Measurements from ENCODE around the gene DYNLRB2.

The DYNLRB2 gene

DNA sequence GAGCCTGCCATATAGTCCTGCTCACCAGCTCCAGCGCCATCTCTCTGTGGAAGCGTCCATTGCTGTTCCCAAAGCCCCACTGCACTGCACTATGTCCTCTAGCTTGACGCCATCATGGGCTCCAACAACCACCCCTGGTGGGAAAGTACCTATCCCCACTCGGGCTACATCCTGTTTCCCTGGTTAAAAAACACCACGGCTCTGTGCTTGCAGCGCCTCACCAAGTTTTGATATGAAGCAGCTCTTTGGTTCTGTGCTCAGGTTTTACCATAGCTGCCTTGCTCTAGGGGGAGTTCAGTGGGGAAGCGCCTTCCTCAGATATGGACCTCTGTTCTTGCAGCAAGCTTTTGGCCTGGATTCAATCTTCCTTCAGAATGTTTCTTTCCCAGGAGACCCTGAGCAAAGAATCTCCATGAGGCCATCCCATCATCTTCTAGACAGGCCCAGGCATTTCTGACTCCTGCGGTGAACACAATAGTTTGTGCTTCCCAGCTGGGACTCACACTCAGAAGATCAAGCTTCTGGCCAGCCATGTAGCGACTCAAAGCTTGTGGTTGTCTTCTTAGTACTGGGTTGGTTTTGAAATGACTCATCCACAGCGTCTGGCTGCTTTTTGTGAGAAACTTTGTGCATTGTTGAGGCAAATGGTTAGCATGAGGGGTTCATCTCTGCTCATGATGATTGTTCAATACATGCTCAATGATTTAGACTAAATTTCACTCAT is 39.5 kb downstream of the DYNLRB2 start:
- Histone ChIP-seq H3K4ac (ENCODE audit: low read depth, low read length) (no peak overlapping the region), H3K4me1 (ENCODE audit: control insufficient read depth, low read depth, low read length) (no peaks in the 10 kb centered on the region), H3K4me3 (ENCODE audit: low read length) (no peak overlapping the region), H3K4me2 (ENCODE audit: low read length) (no peak overlapping the region), H2BK120ac (ENCODE audit: low read depth, low read length) (no peak overlapping the region), H3K36me3 (ENCODE audit: control insufficient read depth, insufficient read depth, low read length) (no peaks in the 10 kb centered on the region), H3K9ac (ENCODE audit: low read length) (no peak overlapping the region), H3K18ac (ENCODE audit: low read length) (no peak overlapping the region), H3K23ac (ENCODE audit: low read length) (no peak overlapping the region), H2AK5ac (ENCODE audit: low read length) (no peak overlapping the region), H3K79me1 (ENCODE audit: low read length) (no peaks in the 10 kb centered on the region), H3K56ac (ENCODE audit: low read length) (no peak overlapping the region), H3K27ac (ENCODE audit: low read depth, low read length) (no peak overlapping the region), H2BK5ac (ENCODE audit: low read length) (no peak overlapping the region), H4K8ac (ENCODE audit: low read depth, low read length) (no peak overlapping the region), H3K27me3 (ENCODE audit: insufficient read depth, low read length, poor library complexity) (no peaks in the 10 kb centered on the region), H2BK15ac (replicated peaks; ENCODE audit: low read depth) (no peak overlapping the region), H3K79me2 (ENCODE audit: control insufficient read depth, insufficient read depth, low read length) (no peaks in the 10 kb centered on the region), H4K5ac (ENCODE audit: low read length) (no peak overlapping the region)
- no CpG with 5 or more reads among the region's 10 CpGs for WGBS (ENCODE audit: extremely low coverage, insufficient coverage, low lambda C conversion rate)
- DNase-seq, result no peak

DNA sequence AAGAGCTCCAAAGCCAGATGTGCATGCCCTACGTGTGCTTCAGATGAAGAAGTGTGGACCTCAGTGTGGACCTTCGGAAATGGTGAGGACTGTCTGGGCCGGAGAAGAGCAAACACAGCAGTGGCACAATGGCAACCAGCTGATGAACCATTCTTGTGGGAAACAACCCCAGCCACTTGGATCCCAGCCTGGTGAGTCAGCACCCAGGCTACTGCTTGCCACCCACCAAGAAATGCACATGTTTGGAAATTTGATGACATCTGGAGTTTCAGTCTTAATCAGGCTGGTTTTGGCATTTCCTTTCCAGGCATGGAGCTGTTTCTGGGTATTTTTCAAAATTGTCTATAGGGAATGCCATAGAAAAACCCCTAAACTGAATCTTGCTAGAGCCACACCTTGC is 42.7 kb downstream of the DYNLRB2 start:
- WGBS (ENCODE audit: extremely low coverage, insufficient coverage, low lambda C conversion rate), result no CpG with 5 or more reads among the region's 3 CpGs
- DNase-seq, result no peak
- H3K4me3 ChIP-seq (ENCODE audit: low read length), result no peak overlapping the region
- no peaks in the 10 kb centered on the region for H3K36me3 ChIP-seq (ENCODE audit: control insufficient read depth, insufficient read depth, low read length)
- no peak overlapping the region for H4K8ac ChIP-seq (ENCODE audit: low read depth, low read length)
- H3K4me2 ChIP-seq (ENCODE audit: low read length), result no peak overlapping the region
- no peak overlapping the region for H2AK5ac ChIP-seq (ENCODE audit: low read length)
- H3K9ac ChIP-seq (ENCODE audit: low read length), result no peak overlapping the region
- no peak overlapping the region for H2BK5ac ChIP-seq (ENCODE audit: low read length)
- no peaks in the 10 kb centered on the region for H3K27me3 ChIP-seq (ENCODE audit: insufficient read depth, low read length, poor library complexity)
- H3K18ac ChIP-seq (ENCODE audit: low read length), result no peak overlapping the region
- no peaks in the 10 kb centered on the region for H3K4me1 ChIP-seq (ENCODE audit: control insufficient read depth, low read depth, low read length)
- no peak overlapping the region for H4K5ac ChIP-seq (ENCODE audit: low read length)
- no peak overlapping the region for H3K56ac ChIP-seq (ENCODE audit: low read length)
- no peak overlapping the region for H2BK15ac ChIP-seq (replicated peaks; ENCODE audit: low read depth)
- no peak overlapping the region for H3K4ac ChIP-seq (ENCODE audit: low read depth, low read length)
- H3K79me2 ChIP-seq (ENCODE audit: control insufficient read depth, insufficient read depth, low read length), result no peaks in the 10 kb centered on the region
- H3K79me1 ChIP-seq (ENCODE audit: low read length), result no peaks in the 10 kb centered on the region
- no peak overlapping the region for H3K27ac ChIP-seq (ENCODE audit: low read depth, low read length)
- no peak overlapping the region for H3K23ac ChIP-seq (ENCODE audit: low read length)
- H2BK120ac ChIP-seq (ENCODE audit: low read depth, low read length), result no peak overlapping the region

DNA sequence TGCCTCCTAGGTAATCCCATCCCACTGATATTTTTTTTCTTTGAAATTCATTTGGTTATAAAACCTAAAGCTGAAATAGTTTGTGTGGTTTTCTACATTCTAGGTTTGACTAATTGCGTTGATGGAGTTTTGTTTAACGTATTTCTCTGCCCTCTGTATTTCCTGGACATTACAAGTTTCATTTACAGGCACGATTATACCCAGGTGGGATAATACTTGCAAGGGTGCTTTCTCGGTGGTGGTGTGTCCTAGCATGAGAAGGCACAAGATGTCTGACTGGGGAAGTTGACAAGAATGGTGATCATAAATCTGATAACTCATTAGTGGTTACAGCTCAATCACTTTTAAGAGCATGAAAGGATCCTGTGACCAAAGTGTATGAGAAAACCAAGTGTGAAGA is 45.0 kb downstream of the DYNLRB2 start:
- WGBS (ENCODE audit: extremely low coverage, insufficient coverage, low lambda C conversion rate), result no CpG with 5 or more reads among the region's 4 CpGs
- H3K4me2 ChIP-seq (ENCODE audit: low read length), result no peak overlapping the region
- H3K9ac ChIP-seq (ENCODE audit: low read length), result no peak overlapping the region
- no peak overlapping the region for H3K18ac ChIP-seq (ENCODE audit: low read length)
- H3K27ac ChIP-seq (ENCODE audit: low read depth, low read length), result no peak overlapping the region
- H2AK5ac ChIP-seq (ENCODE audit: low read length), result no peak overlapping the region
- H2BK15ac ChIP-seq (replicated peaks; ENCODE audit: low read depth), result no peak overlapping the region
- H3K27me3 ChIP-seq (ENCODE audit: insufficient read depth, low read length, poor library complexity), result no peaks in the 10 kb centered on the region
- no peak overlapping the region for H3K4me3 ChIP-seq (ENCODE audit: low read length)
- no peaks in the 10 kb centered on the region for H3K79me2 ChIP-seq (ENCODE audit: control insufficient read depth, insufficient read depth, low read length)
- no peak overlapping the region for H2BK5ac ChIP-seq (ENCODE audit: low read length)
- no peaks in the 10 kb centered on the region for H3K36me3 ChIP-seq (ENCODE audit: control insufficient read depth, insufficient read depth, low read length)
- H3K56ac ChIP-seq (ENCODE audit: low read length), result no peak overlapping the region
- H2BK120ac ChIP-seq (ENCODE audit: low read depth, low read length), result no peak overlapping the region
- H3K4ac ChIP-seq (ENCODE audit: low read depth, low read length), result no peak overlapping the region
- no peak overlapping the region for H3K23ac ChIP-seq (ENCODE audit: low read length)
- H4K8ac ChIP-seq (ENCODE audit: low read depth, low read length), result no peak overlapping the region
- no peaks in the 10 kb centered on the region for H3K79me1 ChIP-seq (ENCODE audit: low read length)
- H4K5ac ChIP-seq (ENCODE audit: low read length), result no peak overlapping the region
- no peak for DNase-seq
- no peaks in the 10 kb centered on the region for H3K4me1 ChIP-seq (ENCODE audit: control insufficient read depth, low read depth, low read length)

DNA sequence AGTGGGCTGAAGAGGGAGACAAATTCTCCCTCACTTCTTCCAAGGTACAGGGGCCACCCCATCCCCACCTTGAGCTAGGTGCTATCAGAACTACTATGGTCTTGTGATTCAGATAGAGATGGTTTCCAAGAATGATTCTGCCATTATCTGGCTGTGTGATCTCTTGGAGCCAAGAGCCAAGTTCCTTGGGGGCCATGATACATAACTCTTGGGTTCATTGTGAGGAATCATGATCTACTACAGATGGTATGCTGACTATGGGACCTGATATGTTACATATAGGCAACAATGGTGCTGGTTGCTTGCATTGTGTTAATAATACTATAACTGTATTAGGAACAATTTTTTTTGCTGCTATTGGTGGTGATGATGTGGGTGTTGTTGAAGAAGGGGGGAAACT is 45.7 kb downstream of the DYNLRB2 start:
- Histone ChIP-seq H2BK15ac (replicated peaks; ENCODE audit: low read depth) (no peak overlapping the region), H2AK5ac (ENCODE audit: low read length) (no peak overlapping the region), H2BK5ac (ENCODE audit: low read length) (no peak overlapping the region), H3K27ac (ENCODE audit: low read depth, low read length) (no peak overlapping the region), H3K4me2 (ENCODE audit: low read length) (no peak overlapping the region), H3K79me1 (ENCODE audit: low read length) (no peaks in the 10 kb centered on the region), H3K4me3 (ENCODE audit: low read length) (no peak overlapping the region), H4K5ac (ENCODE audit: low read length) (no peak overlapping the region), H3K18ac (ENCODE audit: low read length) (no peak overlapping the region), H3K36me3 (ENCODE audit: control insufficient read depth, insufficient read depth, low read length) (no peaks in the 10 kb centered on the region), H3K4me1 (ENCODE audit: control insufficient read depth, low read depth, low read length) (no peaks in the 10 kb centered on the region), H3K56ac (ENCODE audit: low read length) (no peak overlapping the region), H4K8ac (ENCODE audit: low read depth, low read length) (no peak overlapping the region), H3K27me3 (ENCODE audit: insufficient read depth, low read length, poor library complexity) (no peaks in the 10 kb centered on the region), H3K23ac (ENCODE audit: low read length) (no peak overlapping the region), H3K79me2 (ENCODE audit: control insufficient read depth, insufficient read depth, low read length) (no peaks in the 10 kb centered on the region), H3K9ac (ENCODE audit: low read length) (no peak overlapping the region), H2BK120ac (ENCODE audit: low read depth, low read length) (no peak overlapping the region), H3K4ac (ENCODE audit: low read depth, low read length) (no peak overlapping the region)
- no peak for DNase-seq

DNA sequence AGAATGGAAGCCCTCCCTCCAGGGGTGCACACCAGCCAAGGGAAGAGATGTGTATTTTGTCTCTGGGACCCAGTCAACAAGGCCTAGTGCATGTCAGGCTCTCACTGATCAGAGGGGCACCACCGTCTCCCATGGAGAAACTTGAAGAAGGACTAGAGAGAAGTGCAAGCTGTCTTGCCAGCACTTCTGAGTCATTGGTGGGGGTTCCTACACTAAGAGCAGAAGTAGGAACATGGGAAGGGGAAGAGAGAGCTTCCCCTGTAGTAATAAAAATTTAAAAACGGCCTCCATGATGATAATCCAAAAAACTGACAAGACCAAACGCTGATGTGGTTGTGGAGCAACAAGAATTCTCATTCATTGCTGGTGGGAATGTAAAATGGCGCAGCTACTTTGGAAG is 46.3 kb downstream of the DYNLRB2 start:
- Histone ChIP-seq H3K4ac (ENCODE audit: low read depth, low read length) (no peak overlapping the region), H2BK5ac (ENCODE audit: low read length) (no peak overlapping the region), H3K56ac (ENCODE audit: low read length) (no peak overlapping the region), H3K79me2 (ENCODE audit: control insufficient read depth, insufficient read depth, low read length) (no peaks in the 10 kb centered on the region), H3K4me3 (ENCODE audit: low read length) (no peak overlapping the region), H3K79me1 (ENCODE audit: low read length) (no peaks in the 10 kb centered on the region), H2BK120ac (ENCODE audit: low read depth, low read length) (no peak overlapping the region), H4K8ac (ENCODE audit: low read depth, low read length) (no peak overlapping the region), H3K18ac (ENCODE audit: low read length) (no peak overlapping the region), H3K9ac (ENCODE audit: low read length) (no peak overlapping the region), H2BK15ac (replicated peaks; ENCODE audit: low read depth) (no peak overlapping the region), H4K5ac (ENCODE audit: low read length) (no peak overlapping the region), H3K4me1 (ENCODE audit: control insufficient read depth, low read depth, low read length) (no peaks in the 10 kb centered on the region), H3K36me3 (ENCODE audit: control insufficient read depth, insufficient read depth, low read length) (no peaks in the 10 kb centered on the region), H3K27me3 (ENCODE audit: insufficient read depth, low read length, poor library complexity) (no peaks in the 10 kb centered on the region), H3K23ac (ENCODE audit: low read length) (no peak overlapping the region), H3K4me2 (ENCODE audit: low read length) (no peak overlapping the region), H2AK5ac (ENCODE audit: low read length) (no peak overlapping the region), H3K27ac (ENCODE audit: low read depth, low read length) (no peak overlapping the region)
- WGBS (ENCODE audit: extremely low coverage, insufficient coverage, low lambda C conversion rate), result no CpG with 5 or more reads among the region's 4 CpGs
- no peak for DNase-seq

Data from mesendoderm (in vitro differentiated cells).